Adrenal gland (tissue), 5 donors: ENCODE results near the gene TNFRSF1B.

Experiments used
- CTCF ChIP-seq, 6 experiments: fragments of 450-650 bp in 4 of 6; fragments of 200-600 bp in 2 of 6; sonication (generic) in 1 of 6; IDR thresholded peaks; 1 replicate in 5 of 6; 2 replicates in 1 of 6; pipeline versions ENCODE4 v1.5.1 to v1.8.0; 2016 to 2021; ENCODE audit warnings: antibody characterized with exemption in 6 of 6, mild to moderate bottlenecking in 2 of 6, moderate library complexity in 1 of 6
- POLR2A ChIP-seq, 2 donors: fragments of 450-650 bp; IDR thresholded peaks; one replicate each; pipeline ENCODE4 v1.6.1; 2017; ENCODE audit warnings: antibody characterized with exemption in 2 of 2, mild to moderate bottlenecking in 2 of 2, moderate library complexity in 1 of 2
- donor health status: DM: no; HTN: no; CAD: no.

- TF ChIP-seq POLR2A (IDR thresholded peaks at IDR 0.05), result no peak
- TF ChIP-seq CTCF (IDR thresholded peaks at IDR 0.05), result no peak
These were observed 32.1 kb upstream of the TNFRSF1B start for GRCh38 chr1:12134716-12135115.
